ENCODE measurements around the gene KIF20A. TPM values are rescaled to one million over a fixed set of nuclear protein-coding genes. Genes with fewer than 3 reads are reported as not detected.

Gene KIF20A
- total and polyA plus RNA-seq, 9 donors, result 0.10 to 3.1 (median 0.43) TPM; not detected in 2

- TF ChIP-seq EP300 (IDR thresholded peaks at IDR 0.05) (no peak), POLR2A (IDR thresholded peaks at IDR 0.05) (no peak)
- TF ChIP-seq, protein P1, sequence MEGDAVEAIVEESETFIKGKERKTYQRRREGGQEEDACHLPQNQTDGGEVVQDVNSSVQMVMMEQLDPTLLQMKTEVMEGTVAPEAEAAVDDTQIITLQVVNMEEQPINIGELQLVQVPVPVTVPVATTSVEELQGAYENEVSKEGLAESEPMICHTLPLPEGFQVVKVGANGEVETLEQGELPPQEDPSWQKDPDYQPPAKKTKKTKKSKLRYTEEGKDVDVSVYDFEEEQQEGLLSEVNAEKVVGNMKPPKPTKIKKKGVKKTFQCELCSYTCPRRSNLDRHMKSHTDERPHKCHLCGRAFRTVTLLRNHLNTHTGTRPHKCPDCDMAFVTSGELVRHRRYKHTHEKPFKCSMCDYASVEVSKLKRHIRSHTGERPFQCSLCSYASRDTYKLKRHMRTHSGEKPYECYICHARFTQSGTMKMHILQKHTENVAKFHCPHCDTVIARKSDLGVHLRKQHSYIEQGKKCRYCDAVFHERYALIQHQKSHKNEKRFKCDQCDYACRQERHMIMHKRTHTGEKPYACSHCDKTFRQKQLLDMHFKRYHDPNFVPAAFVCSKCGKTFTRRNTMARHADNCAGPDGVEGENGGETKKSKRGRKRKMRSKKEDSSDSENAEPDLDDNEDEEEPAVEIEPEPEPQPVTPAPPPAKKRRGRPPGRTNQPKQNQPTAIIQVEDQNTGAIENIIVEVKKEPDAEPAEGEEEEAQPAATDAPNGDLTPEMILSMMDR (IDR thresholded peaks at IDR 0.05), result no peak
- intact Hi-C loops (cut with DNase I), result no loop called here
- no peak overlapping the region for H3K4me3 ChIP-seq
- no peaks in the 10 kb centered on the region for H3K36me3 ChIP-seq
- no peaks in the 10 kb centered on the region for H3K27me3 ChIP-seq
- H3K9me3 ChIP-seq, result no peaks in the 10 kb centered on the region
- DNase-seq, result no peak
- WGBS, 3 donors, result 82 to 93% (median 87%) methylated on average over 2 of the region's 2 CpGs
- H3K27ac ChIP-seq, result no peak overlapping the region
- peaks cover 3% of the 10 kb centered on the region for H3K4me1 ChIP-seq (ENCODE audit: insufficient read depth)
These were observed 37.9 kb downstream of the KIF20A start for GRCh38 chr5:138216799-138217198.

- no peak overlapping the region for H3K4me3 ChIP-seq
- no peaks in the 10 kb centered on the region for H3K27me3 ChIP-seq
- no peaks in the 10 kb centered on the region for H3K36me3 ChIP-seq
- intact Hi-C loops (cut with DNase I), result no loop called here
- TF ChIP-seq POLR2A (IDR thresholded peaks at IDR 0.05) (no peak), EP300 (IDR thresholded peaks at IDR 0.05) (no peak)
- TF ChIP-seq, protein P1 (IDR thresholded peaks at IDR 0.05), result no peak
- no peaks in the 10 kb centered on the region for H3K4me1 ChIP-seq (ENCODE audit: insufficient read depth)
- DNase-seq, result no peak
- H3K9me3 ChIP-seq, result no peaks in the 10 kb centered on the region
- H3K27ac ChIP-seq, result no peak overlapping the region
- 94 to 96% (median 95%) methylated on average over 1 of the region's 1 CpG for WGBS, 3 donors
These were observed 44.6 kb downstream of the KIF20A start for GRCh38 chr5:138223532-138223931.

GRCh38 chr5:138224712-138225111 lies 45.8 kb downstream of the KIF20A start:
- no peak overlapping the region for H3K27ac ChIP-seq
- no peak overlapping the region for H3K4me3 ChIP-seq
- no peaks in the 10 kb centered on the region for H3K4me1 ChIP-seq (ENCODE audit: insufficient read depth)
- H3K36me3 ChIP-seq, result no peaks in the 10 kb centered on the region
- H3K9me3 ChIP-seq, result no peaks in the 10 kb centered on the region
- TF ChIP-seq, protein P1 (IDR thresholded peaks at IDR 0.05), result no peak
- TF ChIP-seq POLR2A (IDR thresholded peaks at IDR 0.05), result no peak
- TF ChIP-seq EP300 (IDR thresholded peaks at IDR 0.05), result no peak
- DNase-seq, result no peak
- intact Hi-C loops (cut with DNase I), result no loop called here
- H3K27me3 ChIP-seq, result no peaks in the 10 kb centered on the region
- 78 to 82% (median 78%) methylated on average over 6 of the region's 6 CpGs for WGBS, 3 donors

GRCh38 chr5:138226910-138227309 lies 48.0 kb downstream of the KIF20A start:
- DNase-seq, result no peak
- no peaks in the 10 kb centered on the region for H3K27me3 ChIP-seq
- no peaks in the 10 kb centered on the region for H3K9me3 ChIP-seq
- H3K4me1 ChIP-seq (ENCODE audit: insufficient read depth), result peaks cover 1% of the 10 kb centered on the region
- TF ChIP-seq POLR2A (IDR thresholded peaks at IDR 0.05) (no peak), EP300 (IDR thresholded peaks at IDR 0.05) (no peak)
- TF ChIP-seq, protein P1 (IDR thresholded peaks at IDR 0.05), result no peak
- no peaks in the 10 kb centered on the region for H3K36me3 ChIP-seq
- no peak overlapping the region for H3K27ac ChIP-seq
- intact Hi-C loops (cut with DNase I), result no loop called here
- no peak overlapping the region for H3K4me3 ChIP-seq

- H3K27ac ChIP-seq, result no peak overlapping the region
- no peak overlapping the region for H3K4me3 ChIP-seq
- peaks cover 1% of the 10 kb centered on the region for H3K4me1 ChIP-seq (ENCODE audit: insufficient read depth)
- no peaks in the 10 kb centered on the region for H3K9me3 ChIP-seq
- TF ChIP-seq, protein P1 (IDR thresholded peaks at IDR 0.05), result no peak
- no peak for TF ChIP-seq POLR2A (IDR thresholded peaks at IDR 0.05)
- TF ChIP-seq EP300 (IDR thresholded peaks at IDR 0.05), result no peak
- no peaks in the 10 kb centered on the region for H3K36me3 ChIP-seq
- no peaks in the 10 kb centered on the region for H3K27me3 ChIP-seq
- WGBS, 3 donors, result 78 to 82% (median 78%) methylated on average over 6 of the region's 6 CpGs
- intact Hi-C loops (cut with DNase I), result no loop called here
- no peak for DNase-seq
These were observed 50.5 kb downstream of the KIF20A start for GRCh38 chr5:138229387-138229786.

Data from ovary (tissue), 9 donors.